HEK293 (cell line): ENCODE measurements around the gene AOAH.

Experiments used
- ZNF530 ChIP-seq: fragments of 450-650 bp; formaldehyde crosslinking; IDR thresholded peaks from 2 replicates; pipeline ENCODE4 v1.5.1; 2016; ENCODE audit warnings: low read depth, missing biosample characterization, missing genetic modification characterization
- TF ChIP-seq, protein P1 (sequence below): fragments of 450-650 bp; formaldehyde crosslinking; IDR thresholded peaks from 2 replicates; pipeline ENCODE4 v1.5.1; 2016; ENCODE audit warnings: missing biosample characterization, missing genetic modification characterization
- TF ChIP-seq, protein P2 (sequence below): fragments of 450-650 bp; IDR thresholded peaks from 2 replicates; pipeline ENCODE4 v1.5.1; 2018; ENCODE audit warnings: missing biosample characterization, mild to moderate bottlenecking, missing genetic modification characterization
- TF ChIP-seq, protein P3 (sequence below): fragments of 450-650 bp; formaldehyde crosslinking; IDR thresholded peaks from 2 replicates; pipeline ENCODE4 v1.5.1; 2016; ENCODE audit warnings: missing biosample characterization, missing genetic modification characterization
- TF ChIP-seq, protein P4 (sequence below): fragments of 450-650 bp; formaldehyde crosslinking; IDR thresholded peaks from 2 replicates; pipeline ENCODE4; 2016; ENCODE audit warnings: missing biosample characterization, missing genetic modification characterization
- TF ChIP-seq, protein P5 (sequence below): fragments of 450-650 bp; formaldehyde crosslinking; IDR thresholded peaks from 2 replicates; pipeline ENCODE4 v1.5.1; 2016; ENCODE audit warnings: missing biosample characterization, missing genetic modification characterization
- TF ChIP-seq, protein P6 (sequence below): IDR thresholded peaks from 2 replicates; pipeline ENCODE4 v1.6.1; 2011; ENCODE audit warnings: mild to moderate bottlenecking, low read depth, low read length, borderline replicate concordance
- TF ChIP-seq, protein P7 (sequence below): fragments of 450-650 bp; formaldehyde crosslinking; IDR thresholded peaks from 2 replicates; pipeline ENCODE4 v1.5.1; 2016; ENCODE audit warnings: missing biosample characterization, missing genetic modification characterization

DNA sequence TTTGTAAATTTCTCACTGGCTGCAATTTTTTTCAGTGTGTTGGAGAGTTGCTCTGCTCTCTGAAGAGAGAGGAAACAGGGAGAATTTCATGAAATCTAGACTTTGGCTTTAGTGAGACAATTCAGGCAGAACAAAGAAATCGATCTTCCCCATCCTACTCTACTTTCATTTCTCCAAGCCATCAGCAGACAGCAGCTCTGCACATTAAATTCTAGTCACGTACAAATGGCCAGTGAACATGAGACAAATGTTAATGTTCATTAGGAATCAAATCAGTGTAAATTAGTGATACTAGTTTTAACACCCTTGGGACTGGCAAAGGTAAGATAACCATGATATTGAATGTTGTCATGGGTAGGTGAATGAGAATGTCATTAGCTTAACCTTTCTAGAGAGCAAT lies 193.8 kb downstream of the AOAH start:
- TF ChIP-seq, protein P1, sequence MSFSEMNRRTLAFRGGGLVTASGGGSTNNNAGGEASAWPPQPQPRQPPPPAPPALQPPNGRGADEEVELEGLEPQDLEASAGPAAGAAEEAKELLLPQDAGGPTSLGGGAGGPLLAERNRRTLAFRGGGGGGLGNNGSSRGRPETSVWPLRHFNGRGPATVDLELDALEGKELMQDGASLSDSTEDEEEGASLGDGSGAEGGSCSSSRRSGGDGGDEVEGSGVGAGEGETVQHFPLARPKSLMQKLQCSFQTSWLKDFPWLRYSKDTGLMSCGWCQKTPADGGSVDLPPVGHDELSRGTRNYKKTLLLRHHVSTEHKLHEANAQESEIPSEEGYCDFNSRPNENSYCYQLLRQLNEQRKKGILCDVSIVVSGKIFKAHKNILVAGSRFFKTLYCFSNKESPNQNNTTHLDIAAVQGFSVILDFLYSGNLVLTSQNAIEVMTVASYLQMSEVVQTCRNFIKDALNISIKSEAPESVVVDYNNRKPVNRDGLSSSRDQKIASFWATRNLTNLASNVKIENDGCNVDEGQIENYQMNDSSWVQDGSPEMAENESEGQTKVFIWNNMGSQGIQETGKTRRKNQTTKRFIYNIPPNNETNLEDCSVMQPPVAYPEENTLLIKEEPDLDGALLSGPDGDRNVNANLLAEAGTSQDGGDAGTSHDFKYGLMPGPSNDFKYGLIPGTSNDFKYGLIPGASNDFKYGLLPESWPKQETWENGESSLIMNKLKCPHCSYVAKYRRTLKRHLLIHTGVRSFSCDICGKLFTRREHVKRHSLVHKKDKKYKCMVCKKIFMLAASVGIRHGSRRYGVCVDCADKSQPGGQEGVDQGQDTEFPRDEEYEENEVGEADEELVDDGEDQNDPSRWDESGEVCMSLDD (tag by site-specific recombination): no peak
- no peak for TF ChIP-seq ZNF530 (tag by site-specific recombination)
- TF ChIP-seq, protein P2, sequence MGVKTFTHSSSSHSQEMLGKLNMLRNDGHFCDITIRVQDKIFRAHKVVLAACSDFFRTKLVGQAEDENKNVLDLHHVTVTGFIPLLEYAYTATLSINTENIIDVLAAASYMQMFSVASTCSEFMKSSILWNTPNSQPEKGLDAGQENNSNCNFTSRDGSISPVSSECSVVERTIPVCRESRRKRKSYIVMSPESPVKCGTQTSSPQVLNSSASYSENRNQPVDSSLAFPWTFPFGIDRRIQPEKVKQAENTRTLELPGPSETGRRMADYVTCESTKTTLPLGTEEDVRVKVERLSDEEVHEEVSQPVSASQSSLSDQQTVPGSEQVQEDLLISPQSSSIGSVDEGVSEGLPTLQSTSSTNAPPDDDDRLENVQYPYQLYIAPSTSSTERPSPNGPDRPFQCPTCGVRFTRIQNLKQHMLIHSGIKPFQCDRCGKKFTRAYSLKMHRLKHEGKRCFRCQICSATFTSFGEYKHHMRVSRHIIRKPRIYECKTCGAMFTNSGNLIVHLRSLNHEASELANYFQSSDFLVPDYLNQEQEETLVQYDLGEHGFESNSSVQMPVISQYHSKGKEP: no peak
- TF ChIP-seq, protein P3, sequence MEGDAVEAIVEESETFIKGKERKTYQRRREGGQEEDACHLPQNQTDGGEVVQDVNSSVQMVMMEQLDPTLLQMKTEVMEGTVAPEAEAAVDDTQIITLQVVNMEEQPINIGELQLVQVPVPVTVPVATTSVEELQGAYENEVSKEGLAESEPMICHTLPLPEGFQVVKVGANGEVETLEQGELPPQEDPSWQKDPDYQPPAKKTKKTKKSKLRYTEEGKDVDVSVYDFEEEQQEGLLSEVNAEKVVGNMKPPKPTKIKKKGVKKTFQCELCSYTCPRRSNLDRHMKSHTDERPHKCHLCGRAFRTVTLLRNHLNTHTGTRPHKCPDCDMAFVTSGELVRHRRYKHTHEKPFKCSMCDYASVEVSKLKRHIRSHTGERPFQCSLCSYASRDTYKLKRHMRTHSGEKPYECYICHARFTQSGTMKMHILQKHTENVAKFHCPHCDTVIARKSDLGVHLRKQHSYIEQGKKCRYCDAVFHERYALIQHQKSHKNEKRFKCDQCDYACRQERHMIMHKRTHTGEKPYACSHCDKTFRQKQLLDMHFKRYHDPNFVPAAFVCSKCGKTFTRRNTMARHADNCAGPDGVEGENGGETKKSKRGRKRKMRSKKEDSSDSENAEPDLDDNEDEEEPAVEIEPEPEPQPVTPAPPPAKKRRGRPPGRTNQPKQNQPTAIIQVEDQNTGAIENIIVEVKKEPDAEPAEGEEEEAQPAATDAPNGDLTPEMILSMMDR (tag by site-specific recombination): no peak
- TF ChIP-seq, protein P4, sequence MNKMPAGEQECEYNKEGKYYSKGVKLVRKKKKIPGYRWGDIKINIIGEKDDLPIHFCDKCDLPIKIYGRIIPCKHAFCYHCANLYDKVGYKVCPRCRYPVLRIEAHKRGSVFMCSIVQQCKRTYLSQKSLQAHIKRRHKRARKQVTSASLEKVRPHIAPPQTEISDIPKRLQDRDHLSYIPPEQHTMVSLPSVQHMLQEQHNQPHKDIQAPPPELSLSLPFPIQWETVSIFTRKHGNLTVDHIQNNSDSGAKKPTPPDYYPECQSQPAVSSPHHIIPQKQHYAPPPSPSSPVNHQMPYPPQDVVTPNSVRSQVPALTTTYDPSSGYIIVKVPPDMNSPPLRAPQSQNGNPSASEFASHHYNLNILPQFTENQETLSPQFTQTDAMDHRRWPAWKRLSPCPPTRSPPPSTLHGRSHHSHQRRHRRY (tag by site-specific recombination): no peak
- TF ChIP-seq, protein P5, sequence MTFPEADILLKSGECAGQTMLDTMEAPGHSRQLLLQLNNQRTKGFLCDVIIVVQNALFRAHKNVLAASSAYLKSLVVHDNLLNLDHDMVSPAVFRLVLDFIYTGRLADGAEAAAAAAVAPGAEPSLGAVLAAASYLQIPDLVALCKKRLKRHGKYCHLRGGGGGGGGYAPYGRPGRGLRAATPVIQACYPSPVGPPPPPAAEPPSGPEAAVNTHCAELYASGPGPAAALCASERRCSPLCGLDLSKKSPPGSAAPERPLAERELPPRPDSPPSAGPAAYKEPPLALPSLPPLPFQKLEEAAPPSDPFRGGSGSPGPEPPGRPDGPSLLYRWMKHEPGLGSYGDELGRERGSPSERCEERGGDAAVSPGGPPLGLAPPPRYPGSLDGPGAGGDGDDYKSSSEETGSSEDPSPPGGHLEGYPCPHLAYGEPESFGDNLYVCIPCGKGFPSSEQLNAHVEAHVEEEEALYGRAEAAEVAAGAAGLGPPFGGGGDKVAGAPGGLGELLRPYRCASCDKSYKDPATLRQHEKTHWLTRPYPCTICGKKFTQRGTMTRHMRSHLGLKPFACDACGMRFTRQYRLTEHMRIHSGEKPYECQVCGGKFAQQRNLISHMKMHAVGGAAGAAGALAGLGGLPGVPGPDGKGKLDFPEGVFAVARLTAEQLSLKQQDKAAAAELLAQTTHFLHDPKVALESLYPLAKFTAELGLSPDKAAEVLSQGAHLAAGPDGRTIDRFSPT (tag by site-specific recombination): no peak
- TF ChIP-seq, protein P6, sequence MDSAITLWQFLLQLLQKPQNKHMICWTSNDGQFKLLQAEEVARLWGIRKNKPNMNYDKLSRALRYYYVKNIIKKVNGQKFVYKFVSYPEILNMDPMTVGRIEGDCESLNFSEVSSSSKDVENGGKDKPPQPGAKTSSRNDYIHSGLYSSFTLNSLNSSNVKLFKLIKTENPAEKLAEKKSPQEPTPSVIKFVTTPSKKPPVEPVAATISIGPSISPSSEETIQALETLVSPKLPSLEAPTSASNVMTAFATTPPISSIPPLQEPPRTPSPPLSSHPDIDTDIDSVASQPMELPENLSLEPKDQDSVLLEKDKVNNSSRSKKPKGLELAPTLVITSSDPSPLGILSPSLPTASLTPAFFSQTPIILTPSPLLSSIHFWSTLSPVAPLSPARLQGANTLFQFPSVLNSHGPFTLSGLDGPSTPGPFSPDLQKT: no peak
- TF ChIP-seq, protein P7, sequence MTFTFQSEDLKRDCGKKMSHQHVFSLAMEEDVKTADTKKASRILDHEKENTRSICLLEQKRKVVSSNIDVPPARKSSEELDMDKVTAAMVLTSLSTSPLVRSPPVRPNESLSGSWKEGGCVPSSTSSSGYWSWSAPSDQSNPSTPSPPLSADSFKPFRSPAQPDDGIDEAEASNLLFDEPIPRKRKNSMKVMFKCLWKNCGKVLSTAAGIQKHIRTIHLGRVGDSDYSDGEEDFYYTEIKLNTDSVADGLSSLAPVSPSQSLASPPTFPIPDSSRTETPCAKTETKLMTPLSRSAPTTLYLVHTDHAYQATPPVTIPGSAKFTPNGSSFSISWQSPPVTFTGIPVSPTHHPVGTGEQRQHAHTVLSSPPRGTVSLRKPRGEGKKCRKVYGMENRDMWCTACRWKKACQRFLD (tag by site-specific recombination): no peak
